ENCODE data around the gene RAB31. TPM values are rescaled to one million over a fixed set of nuclear protein-coding genes. Genes with fewer than 3 reads are reported as not detected.
A peak's percentile ranks its signal among the peaks of the same experiment; 100 is the strongest.

Gene RAB31
- total and polyA plus RNA-seq, 12 donors = 46.6 to 365 (median 136) TPM

- DNase-seq = no peak
- Histone ChIP-seq H3K4me1 (replicated peaks in 1 of 2) (peaks cover 42 to 70% of the 10 kb centered on the region in 2 donors), H3K27me3 (no peaks in the 10 kb centered on the region), H3K4me3 (no peak overlapping the region), H3K9me3 (replicated peaks in 1 of 3) (no peaks in the 10 kb centered on the region), H3K27ac (peak overlapping the region in 3 of 5 donors; percentile 43 to 88 (median 80)), H3K36me3 (replicated peaks in 1 of 2) (no peaks in the 10 kb centered on the region)
- WGBS, 4 donors = 62 to 78% (median 73%) methylated on average over 4 of the region's 4 CpGs
- TF ChIP-seq POLR2A (IDR thresholded peaks at IDR 0.05) (no peak), CTCF (IDR thresholded peaks at IDR 0.05) (no peak)
- intact Hi-C loops (cut with DNase I) = no loop called here
Measured at GRCh38 chr18:9756271-9756932, 48.3 kb downstream of the RAB31 start.

GRCh38 chr18:9756933-9757470 lies 48.9 kb downstream of the RAB31 start:
- no peaks in the 10 kb centered on the region for H3K36me3 ChIP-seq (replicated peaks in 1 of 2)
- no peak for DNase-seq
- TF ChIP-seq POLR2A (IDR thresholded peaks at IDR 0.05) (no peak), CTCF (IDR thresholded peaks at IDR 0.05) (no peak)
- 82 to 93% (median 91%) methylated on average over 8 of the region's 8 CpGs for WGBS, 4 donors
- H3K27ac ChIP-seq = peak overlapping the region in 4 of 5 donors; percentile 1 to 88 (median 62)
- no peaks in the 10 kb centered on the region for H3K9me3 ChIP-seq (replicated peaks in 1 of 3)
- no peak overlapping the region for H3K4me3 ChIP-seq
- H3K4me1 ChIP-seq (replicated peaks in 1 of 2) = peaks cover 36 to 64% of the 10 kb centered on the region in 2 donors
- intact Hi-C loops (cut with DNase I) = no loop called here
- H3K27me3 ChIP-seq = no peaks in the 10 kb centered on the region

DNA sequence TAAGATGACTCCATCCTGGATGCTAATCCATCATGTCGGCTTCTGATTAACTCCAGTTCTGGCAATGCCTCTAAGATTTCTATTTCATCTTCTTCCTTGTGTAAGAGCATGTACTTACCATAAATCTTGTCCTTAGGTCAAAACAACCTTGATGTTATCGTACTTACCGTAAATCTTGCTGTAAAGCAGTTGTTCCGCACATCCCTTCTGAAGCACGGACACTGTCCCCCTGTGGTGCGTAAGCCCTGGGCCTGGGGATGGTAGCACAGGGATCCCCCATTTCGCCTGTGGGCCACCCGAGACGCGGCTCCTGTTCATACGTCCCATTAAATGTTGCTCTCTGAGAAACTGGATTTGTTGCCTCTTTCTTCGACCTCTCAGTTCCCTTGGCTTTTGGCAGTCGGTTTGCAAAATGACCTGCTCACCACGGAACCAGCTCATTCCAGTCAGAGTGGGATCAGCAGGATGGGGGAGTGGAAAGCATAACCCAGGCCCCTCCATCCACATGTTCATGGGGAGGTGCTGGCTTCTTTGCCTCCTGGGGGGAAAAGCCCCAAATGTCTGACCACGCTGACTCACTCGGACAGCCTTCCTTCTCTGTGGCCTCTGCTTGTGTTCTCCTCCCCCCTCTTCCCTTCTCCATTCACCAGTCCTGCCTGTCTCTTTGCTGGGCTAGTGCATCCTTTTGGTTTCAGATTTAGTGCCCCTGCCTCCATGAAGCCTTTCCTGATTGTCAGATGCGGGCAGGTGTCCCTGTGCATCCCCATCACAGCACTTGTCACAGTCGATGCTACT lies 49.9 kb downstream of the RAB31 start:
- no peak overlapping the region for H3K4me3 ChIP-seq
- no peaks in the 10 kb centered on the region for H3K36me3 ChIP-seq (replicated peaks in 1 of 2)
- DNase-seq = peak in 4 of 7 donors; percentile 49 to 66 (median 58)
- TF ChIP-seq CTCF (IDR thresholded peaks at IDR 0.05) = no peak
- no peak for TF ChIP-seq POLR2A (IDR thresholded peaks at IDR 0.05)
- no peaks in the 10 kb centered on the region for H3K27me3 ChIP-seq
- H3K4me1 ChIP-seq (replicated peaks in 1 of 2) = peaks cover 34 to 62% of the 10 kb centered on the region in 2 donors
- intact Hi-C loops (cut with DNase I) = no loop called here
- peak overlapping the region; percentile 56 to 88 (median 66) for H3K27ac ChIP-seq
- H3K9me3 ChIP-seq (replicated peaks in 1 of 3) = no peaks in the 10 kb centered on the region
- 29 to 49% (median 44%) methylated on average over 16 to 18 of the region's 18 CpGs for WGBS, 4 donors

DNA sequence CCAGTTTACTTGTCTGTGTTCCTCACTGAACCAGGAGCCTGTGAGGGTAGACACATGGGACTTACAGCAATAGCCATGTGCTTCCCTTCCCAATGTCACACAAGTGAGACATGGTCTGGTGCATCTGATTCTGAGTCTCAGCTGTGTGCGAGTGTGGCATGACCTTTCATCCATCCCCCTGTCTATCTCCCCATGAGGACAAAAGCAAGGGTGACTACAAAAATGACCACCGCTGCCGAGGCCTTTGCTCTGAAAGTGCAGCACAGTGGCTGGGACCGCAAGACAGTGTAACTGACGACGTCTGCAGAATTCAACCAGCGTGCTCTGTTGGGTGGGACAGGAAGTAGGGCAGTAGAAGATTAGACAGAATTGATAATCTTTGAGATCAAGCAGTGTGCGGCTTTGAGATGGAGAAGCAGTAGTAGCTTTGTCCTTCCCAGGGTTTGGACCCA lies 50.5 kb downstream of the RAB31 start:
- Histone ChIP-seq H3K4me3 (no peak overlapping the region), H3K27me3 (no peaks in the 10 kb centered on the region), H3K9me3 (replicated peaks in 1 of 3) (no peaks in the 10 kb centered on the region), H3K4me1 (replicated peaks in 1 of 2) (peaks cover 34 to 67% of the 10 kb centered on the region in 2 donors), H3K27ac (peak overlapping the region; percentile 56 to 88 (median 66)), H3K36me3 (replicated peaks in 1 of 2) (no peaks in the 10 kb centered on the region)
- TF ChIP-seq CTCF (IDR thresholded peaks at IDR 0.05) = no peak
- TF ChIP-seq POLR2A (IDR thresholded peaks at IDR 0.05) = no peak
- intact Hi-C loops (cut with DNase I) = no loop called here
- DNase-seq = no peak
- 72 to 81% (median 74%) methylated on average over 7 to 8 of the region's 8 CpGs for WGBS, 4 donors
